Thoracic aorta endothelial cell (primary cell): ENCODE results near the gene SLC1A6. TPM values are rescaled to one million over a fixed set of nuclear protein-coding genes. Genes with fewer than 3 reads are reported as not detected.

Source experiments
- total RNA-seq: library from RNA; depleted of rRNA; stranded (reverse); fragments of >200 nt; gene quantifications from 2 replicates; pipeline ENCODE4 v1.2.3, GENCODE V29; 2012

Gene SLC1A6
- total RNA-seq = not detected in 2 replicates

DNA sequence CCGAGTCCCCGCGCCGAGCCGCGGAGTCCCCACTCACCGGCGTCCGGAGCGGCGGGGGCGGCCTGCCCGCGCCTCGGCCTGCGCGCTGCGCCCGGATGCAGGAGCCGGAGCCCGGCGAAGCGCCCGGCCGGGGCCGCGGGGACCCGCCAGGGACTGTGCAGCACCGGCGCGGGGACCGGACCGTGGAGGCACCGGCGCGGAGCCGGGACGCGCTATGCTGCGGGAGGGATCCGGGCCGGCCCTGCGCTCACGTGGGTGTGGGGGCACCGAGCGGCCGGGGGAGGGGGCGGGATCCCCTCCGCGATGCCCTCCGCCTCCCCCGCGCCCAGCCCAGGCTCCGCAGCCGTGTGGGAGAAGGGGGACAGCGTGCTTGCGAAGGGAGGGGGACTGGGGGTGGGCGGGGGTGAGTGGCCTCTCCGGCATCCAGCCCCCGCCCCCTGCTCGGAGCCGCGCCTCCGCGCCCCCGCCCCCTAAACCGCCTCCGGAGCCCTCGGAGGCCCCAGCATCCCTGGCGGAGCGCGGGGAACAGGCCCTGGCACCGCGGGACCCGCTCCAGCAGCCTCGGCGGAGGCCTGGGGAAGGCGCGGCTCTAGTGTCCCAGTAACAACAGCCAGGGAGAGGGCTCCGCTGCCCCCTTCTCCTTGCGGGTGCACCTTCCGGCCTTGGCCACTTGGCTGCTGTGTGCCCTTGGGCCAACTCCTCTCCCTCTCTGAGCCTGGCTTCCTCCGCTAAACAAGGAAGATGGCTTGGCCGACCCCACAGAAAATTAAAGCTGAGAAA is at the start of gene SLC1A6:
TSS of gene SLC1A6 (minus strand) at position 389 of the 780 bp plus-strand sequence. CDS start 6,954 bp downstream, outside the sequence.

DNA sequence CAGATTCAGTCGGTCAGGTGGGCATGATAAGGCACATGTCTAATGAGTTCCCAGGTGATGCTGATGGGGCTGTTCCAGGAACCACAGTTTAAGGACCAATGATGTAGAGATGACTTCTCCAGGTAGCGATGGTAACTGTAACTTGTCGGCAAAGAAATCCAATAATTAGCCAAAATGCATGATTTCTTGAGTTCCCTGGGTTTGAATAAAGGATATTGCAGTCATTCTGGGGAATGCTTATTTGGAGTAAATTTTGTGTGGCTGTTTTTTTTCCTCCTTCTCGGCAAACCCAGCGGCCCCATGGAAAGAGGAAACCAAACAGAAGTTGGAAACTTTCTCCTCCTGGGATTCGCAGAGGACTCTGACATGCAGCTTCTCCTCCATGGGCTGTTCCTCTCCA is 38.5 kb downstream of the SLC1A6 start, which contains the start of gene OR7C2:
TSS of gene OR7C2 (plus strand) at position 301 of the 400 bp plus-strand sequence. CDS start at position 301, 0 bp downstream.

Other genes with a start within 250 kb of the SLC1A6 start
- not detected in 2 replicates for gene ADGRE2, start 201.3 kb downstream of the SLC1A6 start, total RNA-seq
- gene OR7A5, start 144.7 kb downstream of the SLC1A6 start, total RNA-seq = not detected in 2 replicates
- gene OR7C1, start 144.7 kb downstream of the SLC1A6 start, total RNA-seq = not detected in 2 replicates
- gene OR7A10, start 130.9 kb downstream of the SLC1A6 start, total RNA-seq = not detected in 2 replicates
- gene OR7A17, start 93.7 kb downstream of the SLC1A6 start, total RNA-seq = not detected in 2 replicates
- gene OR7C2, start 38.4 kb downstream of the SLC1A6 start, total RNA-seq = not detected in 2 replicates
- not detected in 2 replicates for gene CASP14, start 69.6 kb upstream of the SLC1A6 start, total RNA-seq
- gene OR1I1, start 102.3 kb upstream of the SLC1A6 start, total RNA-seq = not detected in 2 replicates
- 14.0 and 19.2 TPM in 2 replicates for gene SYDE1, start 127.5 kb upstream of the SLC1A6 start, total RNA-seq
- gene NOTCH3, start 221.1 kb upstream of the SLC1A6 start, total RNA-seq = 0.22 and 0.80 TPM in 2 replicates